Stimulated activated CD8-positive, alpha-beta memory T cell treated with anti-CD3 and anti-CD28 coated beads, Interleukin-15, amount 100 ng/mL, for 24 hours (primary cell): ENCODE measurements around the gene RALGAPA1.
"Not testable (repeated sequence)": the region's sequence is repeated elsewhere in the genome, so short reads cannot be mapped to it uniquely, and the experiment has no call there.

Source experiments
- DNase-seq: peaks from one replicate; pipeline ENCODE4 v3.0.0-alpha.2; 2020; ENCODE audit warnings: low read depth

The RALGAPA1 gene

GRCh38 chr14:35808638-35809563, at the start of gene RALGAPA1:
RALGAPA1 (minus strand) TSS chr14:35809295; CDS start chr14:35808835, 460 bp downstream.
- peak; percentile 82 for DNase-seq

- no peak for DNase-seq
Measured at GRCh38 chr14:35858521-35859209, 49.6 kb upstream of the RALGAPA1 start.

GRCh38 chr14:35855876-35856481, 46.9 kb upstream of the RALGAPA1 start:
- no peak for DNase-seq

- DNase-seq, result no peak
Measured at GRCh38 chr14:35854696-35855270, 45.7 kb upstream of the RALGAPA1 start.

GRCh38 chr14:35853225-35853624, 44.1 kb upstream of the RALGAPA1 start:
- DNase-seq, result no peak

- DNase-seq, result no peak
Measured at GRCh38 chr14:35851823-35852222, 42.7 kb upstream of the RALGAPA1 start.

GRCh38 chr14:35849122-35849521, 40.0 kb upstream of the RALGAPA1 start:
- DNase-seq, result no peak

- DNase-seq, result no peak
Measured at GRCh38 chr14:35847636-35848035, 38.5 kb upstream of the RALGAPA1 start.

- DNase-seq, result no peak
Measured at GRCh38 chr14:35844494-35844893, 35.4 kb upstream of the RALGAPA1 start.

GRCh38 chr14:35842245-35842644, 33.1 kb upstream of the RALGAPA1 start:
- DNase-seq, result not testable (repeated sequence)

GRCh38 chr14:35841704-35842103, 32.6 kb upstream of the RALGAPA1 start:
- not testable (repeated sequence) for DNase-seq

GRCh38 chr14:35835208-35835982, 26.3 kb upstream of the RALGAPA1 start:
- DNase-seq, result no peak

GRCh38 chr14:35829449-35829848, 20.4 kb upstream of the RALGAPA1 start:
- DNase-seq, result no peak

- DNase-seq, result no peak
Measured at GRCh38 chr14:35827678-35828472, 18.8 kb upstream of the RALGAPA1 start.

- no peak for DNase-seq
Measured at GRCh38 chr14:35826952-35827416, 17.9 kb upstream of the RALGAPA1 start.

- peak; percentile 83 for DNase-seq
Measured at GRCh38 chr14:35826218-35826951, 17.3 kb upstream of the RALGAPA1 start, which contains the start of gene BRMS1L. BRMS1L (plus strand) TSS chr14:35826338; CDS start chr14:35826517, 179 bp downstream.

- no peak for DNase-seq
Measured at GRCh38 chr14:35825968-35826217, 16.8 kb upstream of the RALGAPA1 start.

- DNase-seq, result not testable (repeated sequence)
Measured at GRCh38 chr14:35824446-35825165, 15.5 kb upstream of the RALGAPA1 start.

GRCh38 chr14:35822501-35822900, 13.4 kb upstream of the RALGAPA1 start:
- no peak for DNase-seq
